Activated effector memory CD4-positive, alpha-beta T cell treated with Interleukin-2 at 50 U/mL for 16 hours (primary cell): ENCODE data around the gene ARFRP1.
A peak's percentile ranks its signal among the peaks of the same experiment; 100 is the strongest.
"Not testable (repeated sequence)": the region's sequence is repeated elsewhere in the genome, so short reads cannot be mapped to it uniquely, and the experiment has no call there.

ENCODE experiments used
- DNase-seq: peaks from one replicate; pipeline ENCODE4 v3.0.0-alpha.2; 2020

The ARFRP1 gene

GRCh38 chr20:63732118-63733095 lies 24.6 kb upstream of the ARFRP1 start:
- no peak for DNase-seq

- DNase-seq = no peak
These were observed 23.6 kb upstream of the ARFRP1 start for GRCh38 chr20:63731410-63731809.

- not testable (repeated sequence) for DNase-seq
These were observed 22.5 kb upstream of the ARFRP1 start for GRCh38 chr20:63730189-63730733.

- not testable (repeated sequence) for DNase-seq
These were observed 15.3 kb upstream of the ARFRP1 start for GRCh38 chr20:63722967-63723622.

GRCh38 chr20:63718996-63719395 lies 11.2 kb upstream of the ARFRP1 start:
- no peak for DNase-seq

GRCh38 chr20:63714858-63715257 lies 7.1 kb upstream of the ARFRP1 start:
- DNase-seq = no peak

GRCh38 chr20:63712191-63712590 lies 4.4 kb upstream of the ARFRP1 start:
- DNase-seq = no peak

GRCh38 chr20:63711085-63711645 lies 3.4 kb upstream of the ARFRP1 start:
- DNase-seq = no peak

GRCh38 chr20:63709149-63709527 lies 1.4 kb upstream of the ARFRP1 start:
- no peak for DNase-seq

GRCh38 chr20:63708301-63709148 lies 749 bp upstream of the ARFRP1 start:
- no peak for DNase-seq

- DNase-seq = peak; percentile 39
These were observed 771 bp downstream of the ARFRP1 start for GRCh38 chr20:63706852-63707557.

GRCh38 chr20:63706027-63706695 lies 1.6 kb downstream of the ARFRP1 start:
- DNase-seq = no peak

- no peak for DNase-seq
These were observed 2.3 kb downstream of the ARFRP1 start for GRCh38 chr20:63705232-63706026.

- no peak for DNase-seq
These were observed 3.0 kb downstream of the ARFRP1 start for GRCh38 chr20:63704749-63705117.

- DNase-seq = no peak
These were observed 3.6 kb downstream of the ARFRP1 start for GRCh38 chr20:63703976-63704748.

GRCh38 chr20:63703471-63703975 lies 4.3 kb downstream of the ARFRP1 start:
- DNase-seq = no peak

- DNase-seq = no peak
These were observed 4.9 kb downstream of the ARFRP1 start for GRCh38 chr20:63702751-63703470.

GRCh38 chr20:63702036-63702665 lies 5.6 kb downstream of the ARFRP1 start:
- no peak for DNase-seq
